Lung (tissue), 12 donors: ENCODE measurements around the gene ACTG1. TPM values are rescaled to one million over a fixed set of nuclear protein-coding genes. Genes with fewer than 3 reads are reported as not detected.
A peak's percentile ranks its signal among the peaks of the same experiment; 100 is the strongest.

ENCODE experiments used
- ATAC-seq: fragments of 200-7000 bp; cut with Tn5 transposase; one replicate; pipeline ENCODE4 v1.9.1; 2020; ENCODE audit warnings: moderate number of reproducible peaks; ENCODE audit not compliant: insufficient read depth, low FRiP score
- DNase-seq, 3 donors: peaks; one replicate each; pipeline ENCODE4 v3.0.0-alpha.2; 2013 to 2017
- H3K27ac ChIP-seq, 2 donors: one replicate each; pipeline ENCODE4 v1.5.1; 2013; ENCODE audit warnings: mild to moderate bottlenecking in 2 of 2, moderate library complexity in 2 of 2, control low read depth in 1 of 2, inconsistent platforms in 1 of 2, low read depth in 1 of 2, low read length in 1 of 2
- H3K27me3 ChIP-seq, 3 donors: one replicate each; pipeline ENCODE4 v1.5.1; 2013; ENCODE audit warnings: low read length in 2 of 3; ENCODE audit not compliant: control insufficient read depth in 3 of 3, insufficient read depth in 3 of 3
- H3K36me3 ChIP-seq, 4 donors: one replicate each; pipeline ENCODE4 v1.5.1; 2013; ENCODE audit warnings: low read length in 4 of 4, mild to moderate bottlenecking in 1 of 4, moderate library complexity in 1 of 4; ENCODE audit not compliant: control insufficient read depth in 4 of 4, insufficient read depth in 4 of 4
- H3K4me1 ChIP-seq, 5 donors: one replicate each; pipeline ENCODE4 v1.5.1; 2013; ENCODE audit warnings: low read length in 5 of 5, mild to moderate bottlenecking in 2 of 5, moderate library complexity in 1 of 5; ENCODE audit not compliant: control insufficient read depth in 5 of 5, insufficient read depth in 5 of 5
- H3K4me3 ChIP-seq: one replicate; pipeline ENCODE4 v1.5.1; 2013; ENCODE audit warnings: mild to moderate bottlenecking, control low read depth, moderate library complexity
- H3K9ac ChIP-seq, 2 donors: one replicate each; pipeline ENCODE4 v1.5.1; 2013; ENCODE audit warnings: low read length in 2 of 2, control low read depth in 1 of 2; ENCODE audit not compliant: insufficient read depth in 1 of 2
- H3K9me3 ChIP-seq, 4 donors: one replicate each; pipeline ENCODE4 v1.5.1; 2013; ENCODE audit warnings: low read length in 3 of 4, mild to moderate bottlenecking in 1 of 4, moderate library complexity in 1 of 4; ENCODE audit not compliant: control insufficient read depth in 4 of 4, insufficient read depth in 3 of 4
- WGBS, 2 donors: extraction: QIAGEN DNeasy Blood & Tissue Kit; methylation state at CpG; one replicate each; pipeline ENCODE4 v1.1.7; 2013; 5-methylcytosine and 5-hydroxymethylcytosine counted together
- polyA plus RNA-seq, 2 donors: library from polyadenylated mRNA; stranded (reverse); fragments of 200-250 nt; gene quantifications; one replicate each; pipeline ENCODE4 v1.2.1, GENCODE V29; 2013
- total RNA-seq, 2 donors: library from RNA; depleted of rRNA in 1 of 2; stranded (reverse); fragments of >200 nt in 1 of 2; gene quantifications; one replicate each; pipeline ENCODE4 v1.2.1, GENCODE V29; 2014 to 2021
- TF ChIP-seq, protein P1 (sequence below): IDR thresholded peaks from 2 replicates; pipeline ENCODE4 v1.5.1; 2012; ENCODE audit warnings: mild to moderate bottlenecking; ENCODE audit errors: control extremely low read depth, extremely low read depth
- donor health status: control.
- donor health status: control.
- donor health status: Bipolar disorder and iron deficiency.
- donor health status: healthy.
- donor health status: DM: yes; HTN: yes; CAD: no.

Gene ACTG1
- total and polyA plus RNA-seq, 4 donors: 1,461 to 4,301 (median 3,063) TPM

DNA sequence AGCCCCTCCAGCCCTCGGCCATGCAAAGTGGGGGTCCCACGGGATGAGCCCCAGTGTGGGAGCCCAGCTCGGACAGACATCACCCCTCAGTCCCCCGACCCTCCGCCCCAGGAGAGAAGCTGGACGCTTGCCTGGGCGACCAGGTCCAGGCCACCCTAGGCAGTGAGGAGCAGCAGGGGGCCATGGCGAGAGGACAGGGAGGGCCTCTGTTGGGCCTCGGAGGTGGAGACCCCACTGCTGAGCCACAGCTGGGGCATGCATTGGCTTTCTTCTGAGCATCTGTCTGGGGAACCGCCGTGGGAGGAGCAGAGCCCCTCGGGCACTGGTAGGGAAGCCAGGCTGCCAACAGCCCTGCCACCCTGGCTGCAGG, 13.0 kb downstream of the ACTG1 start:
- H3K4me3 ChIP-seq: no peak overlapping the region
- H3K27ac ChIP-seq: no peak overlapping the region
- TF ChIP-seq, protein P1, sequence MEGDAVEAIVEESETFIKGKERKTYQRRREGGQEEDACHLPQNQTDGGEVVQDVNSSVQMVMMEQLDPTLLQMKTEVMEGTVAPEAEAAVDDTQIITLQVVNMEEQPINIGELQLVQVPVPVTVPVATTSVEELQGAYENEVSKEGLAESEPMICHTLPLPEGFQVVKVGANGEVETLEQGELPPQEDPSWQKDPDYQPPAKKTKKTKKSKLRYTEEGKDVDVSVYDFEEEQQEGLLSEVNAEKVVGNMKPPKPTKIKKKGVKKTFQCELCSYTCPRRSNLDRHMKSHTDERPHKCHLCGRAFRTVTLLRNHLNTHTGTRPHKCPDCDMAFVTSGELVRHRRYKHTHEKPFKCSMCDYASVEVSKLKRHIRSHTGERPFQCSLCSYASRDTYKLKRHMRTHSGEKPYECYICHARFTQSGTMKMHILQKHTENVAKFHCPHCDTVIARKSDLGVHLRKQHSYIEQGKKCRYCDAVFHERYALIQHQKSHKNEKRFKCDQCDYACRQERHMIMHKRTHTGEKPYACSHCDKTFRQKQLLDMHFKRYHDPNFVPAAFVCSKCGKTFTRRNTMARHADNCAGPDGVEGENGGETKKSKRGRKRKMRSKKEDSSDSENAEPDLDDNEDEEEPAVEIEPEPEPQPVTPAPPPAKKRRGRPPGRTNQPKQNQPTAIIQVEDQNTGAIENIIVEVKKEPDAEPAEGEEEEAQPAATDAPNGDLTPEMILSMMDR: no peak
- peaks cover 0 to 2% (median 0%) of the 10 kb centered on the region in 5 donors for H3K4me1 ChIP-seq
- H3K9ac ChIP-seq: no peak overlapping the region
- H3K36me3 ChIP-seq: no peaks in the 10 kb centered on the region
- ATAC-seq: no peak
- no peaks in the 10 kb centered on the region for H3K27me3 ChIP-seq
- no peak for DNase-seq
- H3K9me3 ChIP-seq: no peaks in the 10 kb centered on the region
- 66 to 94% methylated on average over 12 of the region's 12 CpGs for WGBS, 2 donors

DNA sequence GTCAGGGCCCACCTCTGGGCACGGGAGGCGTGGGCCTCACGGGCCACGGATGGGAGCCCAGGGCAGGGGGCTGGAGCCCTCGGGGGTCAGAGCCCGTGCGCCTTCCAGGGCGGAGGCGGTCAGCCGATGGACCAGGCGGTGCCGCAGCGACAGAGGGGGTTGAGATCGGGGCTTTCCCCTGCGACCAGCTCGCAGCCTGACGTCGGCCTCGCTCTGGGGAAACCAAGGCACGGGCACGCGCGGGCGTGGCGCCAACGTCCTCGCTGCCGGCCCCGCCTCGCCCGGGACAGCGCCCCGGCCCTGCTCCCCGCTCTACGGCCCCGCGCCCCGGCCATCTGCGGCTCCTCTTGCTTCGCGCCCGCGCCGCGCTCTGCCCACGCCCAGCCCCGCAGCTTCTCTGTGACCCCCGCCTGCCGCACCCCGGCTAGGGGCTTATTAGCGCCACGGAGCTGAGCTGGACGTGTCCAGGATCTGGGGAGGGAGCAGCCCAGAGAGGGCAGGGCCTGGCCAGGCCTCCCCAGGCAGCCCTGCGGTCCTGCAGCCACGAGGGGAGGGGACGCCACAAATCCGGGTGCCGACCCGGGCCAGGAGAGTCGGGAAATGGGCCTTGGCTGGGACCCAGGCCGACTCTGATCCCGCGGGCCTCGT, 13.5 kb downstream of the ACTG1 start:
- TF ChIP-seq, protein P1: no peak
- 76% methylated on average over 45 to 64 of the region's 64 CpGs for WGBS, 2 donors
- no peak for DNase-seq
- no peak for ATAC-seq
- Histone ChIP-seq H3K4me1 (peaks cover 0 to 4% (median 0%) of the 10 kb centered on the region in 5 donors), H3K27me3 (no peaks in the 10 kb centered on the region), H3K36me3 (no peaks in the 10 kb centered on the region), H3K9me3 (no peaks in the 10 kb centered on the region), H3K27ac (no peak overlapping the region), H3K9ac (no peak overlapping the region), H3K4me3 (no peak overlapping the region)

DNA sequence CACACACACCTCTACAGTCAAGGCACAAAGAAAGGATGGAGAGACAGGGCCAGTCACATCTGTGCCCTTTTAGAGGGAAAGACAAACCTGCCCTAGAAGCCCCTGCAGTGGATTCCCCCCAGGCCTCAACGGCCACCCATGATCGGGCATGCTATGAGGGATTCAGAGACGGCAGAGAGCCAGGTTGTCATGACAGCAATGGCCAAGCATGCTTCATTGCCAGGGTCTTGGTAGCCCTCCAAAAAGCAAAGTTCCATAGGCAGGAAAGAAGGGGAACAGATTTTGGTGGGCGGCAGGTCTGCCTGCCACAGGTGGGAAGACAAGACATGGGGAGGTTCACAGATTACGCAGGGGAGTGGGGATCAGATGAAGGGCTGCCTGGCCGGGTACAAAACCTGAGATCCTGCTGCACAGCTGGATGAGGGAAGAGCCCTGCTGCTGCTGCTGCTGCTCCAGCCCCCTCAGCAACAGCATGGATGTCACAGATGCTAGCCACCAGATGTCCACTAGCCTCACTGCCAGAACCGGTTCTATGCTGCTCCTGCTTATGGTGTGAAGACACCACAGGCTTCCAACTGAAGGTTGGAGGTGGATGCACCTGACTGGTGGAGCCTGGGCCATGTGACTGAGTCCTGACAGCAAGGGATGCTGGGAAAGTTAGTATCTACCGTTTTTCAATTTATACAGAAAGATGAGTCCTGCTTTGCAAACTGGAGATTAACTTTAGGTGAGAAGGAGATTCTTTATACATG, 17.8 kb downstream of the ACTG1 start:
- DNase-seq (peak; percentile 60 to 72 (median 71)), ATAC-seq (no peak)

More for the DNA sequence above, 17.8 kb downstream of the ACTG1 start:
- WGBS, 2 donors: 51 to 60% methylated on average over 8 of the region's 8 CpGs
- Histone ChIP-seq H3K4me3 (no peak overlapping the region), H3K4me1 (peaks cover 0 to 4% (median 0%) of the 10 kb centered on the region in 5 donors), H3K27ac (no peak overlapping the region), H3K36me3 (no peaks in the 10 kb centered on the region), H3K27me3 (no peaks in the 10 kb centered on the region), H3K9ac (no peak overlapping the region), H3K9me3 (no peaks in the 10 kb centered on the region)
- TF ChIP-seq, protein P1: no peak
